CD4-positive, alpha-beta T cell treated with Interleukin-6 at 100 ng/mL for 8 hours (primary cell): ENCODE data around the gene IVNS1ABP.
"Not testable (repeated sequence)": the region's sequence is repeated elsewhere in the genome, so short reads cannot be mapped to it uniquely, and the experiment has no call there.

Source experiments
- DNase-seq: peaks from one replicate; pipeline ENCODE4 v3.0.0-alpha.2; 2020; ENCODE audit warnings: mixed read lengths, low spot score

The IVNS1ABP gene

DNA sequence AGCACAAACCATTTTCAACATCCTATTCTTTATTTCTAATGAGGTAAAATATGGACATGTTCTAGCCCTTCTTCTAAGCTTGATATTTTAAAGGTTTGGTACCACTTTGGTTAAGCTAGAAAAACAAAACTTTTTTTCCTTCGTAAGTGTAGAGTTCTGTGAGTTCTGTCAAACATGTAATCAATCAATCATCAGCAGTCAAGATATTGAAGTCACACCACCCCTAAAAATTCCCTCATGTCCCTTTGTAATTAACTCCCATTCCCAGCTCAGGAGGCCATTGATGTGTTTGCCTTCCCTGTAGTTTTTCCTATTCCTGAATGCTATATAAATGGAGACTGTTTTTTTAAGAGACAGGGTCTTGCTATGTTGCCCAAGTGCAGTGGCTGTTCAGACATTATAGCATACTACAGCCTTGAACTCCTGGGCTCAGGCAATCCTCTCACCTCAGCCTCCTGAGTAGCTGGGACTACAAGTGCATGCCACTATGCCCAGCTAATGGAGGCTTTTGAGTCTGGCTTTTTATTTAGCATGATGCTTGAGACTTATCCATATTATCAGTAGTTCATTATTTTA, 23.0 kb downstream of the IVNS1ABP start:
- DNase-seq, result no peak

DNA sequence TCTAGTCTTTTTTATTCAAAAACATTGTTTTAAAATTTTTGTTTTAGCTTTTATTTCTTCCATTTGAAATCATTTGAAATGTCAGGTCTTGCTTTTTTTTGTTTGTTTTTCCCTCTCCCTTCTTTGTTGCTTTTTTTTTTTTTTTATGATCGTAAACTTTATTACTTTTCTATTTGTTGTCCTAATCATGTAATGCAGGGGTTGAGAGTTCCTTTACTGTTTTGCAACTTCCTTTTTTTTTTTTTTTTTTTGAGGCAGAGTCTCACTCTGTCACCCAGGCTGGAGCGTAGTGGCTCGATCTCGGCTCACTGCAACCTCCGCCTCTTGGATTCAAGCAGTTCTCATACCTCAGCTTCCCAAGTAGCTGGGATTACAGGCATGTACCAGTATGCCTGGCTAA, 24.8 kb downstream of the IVNS1ABP start:
- DNase-seq, result no peak

DNA sequence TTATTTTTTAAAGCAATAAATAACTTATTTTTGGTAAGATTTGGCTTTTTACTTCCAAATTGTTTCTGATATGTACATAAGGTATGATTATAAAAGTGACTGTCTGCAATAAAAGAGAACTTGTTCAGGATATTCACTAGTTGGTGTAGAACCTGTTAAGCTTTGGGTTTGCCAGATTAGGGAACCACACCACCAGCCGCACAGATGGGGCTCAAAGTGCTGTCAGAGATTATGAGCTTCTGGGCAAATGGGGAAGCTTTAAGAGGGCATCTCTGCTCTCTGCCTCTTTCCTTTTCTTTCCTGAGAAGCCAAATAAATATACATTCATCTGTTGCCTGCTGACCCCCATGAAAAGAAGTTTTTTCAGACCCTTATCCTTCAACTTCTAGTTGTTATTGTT, 25.4 kb downstream of the IVNS1ABP start:
- DNase-seq, result no peak

DNA sequence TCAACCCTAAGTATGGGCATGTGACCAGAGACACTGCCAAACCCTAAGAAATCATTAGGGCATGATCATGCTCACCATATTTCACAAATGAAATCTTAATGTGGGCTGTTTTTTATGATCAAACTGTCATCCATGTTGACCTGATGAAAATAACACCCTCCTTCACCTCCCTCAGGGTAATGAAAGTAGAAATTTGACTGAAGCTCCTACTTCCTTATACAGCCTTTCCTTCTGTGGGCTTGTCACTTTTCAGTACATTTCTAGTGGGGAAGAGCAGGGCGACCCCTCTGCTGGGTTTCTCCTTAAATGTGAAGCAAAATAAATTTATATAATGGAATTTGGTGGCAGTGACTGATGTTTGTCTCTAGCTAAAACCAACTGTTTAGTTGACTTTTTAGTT, 25.9 kb downstream of the IVNS1ABP start:
- DNase-seq, result no peak

DNA sequence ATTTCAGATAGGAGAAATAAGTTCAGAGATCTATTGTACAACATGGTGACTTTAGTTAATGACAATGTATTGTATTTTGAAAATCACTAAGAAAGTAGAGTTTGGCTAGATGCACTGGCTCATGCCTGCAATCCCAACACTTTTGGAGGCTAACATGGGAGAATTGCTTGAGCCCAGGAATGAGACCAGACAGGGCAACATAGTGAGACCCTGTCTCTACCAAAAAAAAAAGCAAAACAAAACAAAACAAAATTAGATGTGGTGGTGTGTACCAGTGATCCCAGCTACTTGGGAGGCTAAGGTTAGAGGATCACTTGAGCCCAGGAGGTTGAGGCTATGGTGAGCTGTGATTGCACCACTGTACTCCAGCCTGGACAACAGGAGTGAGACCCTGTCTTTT, 27.2 kb downstream of the IVNS1ABP start:
- DNase-seq, result no peak

DNA sequence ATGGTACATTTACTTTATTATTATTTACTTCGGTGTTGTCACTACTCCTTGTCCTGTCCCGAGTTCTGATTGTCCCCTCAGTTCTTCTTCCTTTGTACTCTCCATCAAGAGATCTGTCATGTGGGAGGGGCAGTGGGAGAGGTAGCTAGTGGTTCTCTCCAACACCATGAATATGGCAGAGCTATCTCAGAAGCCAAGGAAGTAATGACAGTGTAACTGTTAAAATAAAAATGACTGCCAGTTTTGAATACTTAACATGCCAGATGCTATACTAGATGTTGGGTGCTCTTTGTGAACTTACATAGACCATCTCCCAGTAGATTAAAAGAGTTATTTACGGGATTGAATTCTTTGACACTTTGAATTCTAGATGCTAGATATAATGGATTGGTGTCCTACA, 28.6 kb downstream of the IVNS1ABP start:
- DNase-seq, result no peak

DNA sequence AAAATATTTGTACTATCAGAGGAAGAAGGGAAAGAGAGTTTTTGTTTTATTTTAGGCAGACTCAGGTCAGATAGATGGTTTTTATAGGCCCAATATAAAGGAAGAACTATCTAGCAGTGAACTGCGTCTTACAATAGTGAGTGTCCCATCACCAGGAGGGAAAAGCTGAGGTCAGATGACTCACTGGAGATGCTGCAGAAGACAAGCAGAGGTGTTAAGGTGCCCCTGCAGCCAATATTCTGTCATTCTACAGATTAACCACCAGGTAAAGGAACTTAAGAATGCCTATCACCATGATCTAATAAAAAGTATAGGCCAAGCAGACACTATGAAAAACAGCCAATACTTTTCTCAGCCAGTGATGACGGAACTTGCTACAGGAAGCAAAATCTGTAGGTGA, 29.6 kb downstream of the IVNS1ABP start:
- no peak for DNase-seq

DNA sequence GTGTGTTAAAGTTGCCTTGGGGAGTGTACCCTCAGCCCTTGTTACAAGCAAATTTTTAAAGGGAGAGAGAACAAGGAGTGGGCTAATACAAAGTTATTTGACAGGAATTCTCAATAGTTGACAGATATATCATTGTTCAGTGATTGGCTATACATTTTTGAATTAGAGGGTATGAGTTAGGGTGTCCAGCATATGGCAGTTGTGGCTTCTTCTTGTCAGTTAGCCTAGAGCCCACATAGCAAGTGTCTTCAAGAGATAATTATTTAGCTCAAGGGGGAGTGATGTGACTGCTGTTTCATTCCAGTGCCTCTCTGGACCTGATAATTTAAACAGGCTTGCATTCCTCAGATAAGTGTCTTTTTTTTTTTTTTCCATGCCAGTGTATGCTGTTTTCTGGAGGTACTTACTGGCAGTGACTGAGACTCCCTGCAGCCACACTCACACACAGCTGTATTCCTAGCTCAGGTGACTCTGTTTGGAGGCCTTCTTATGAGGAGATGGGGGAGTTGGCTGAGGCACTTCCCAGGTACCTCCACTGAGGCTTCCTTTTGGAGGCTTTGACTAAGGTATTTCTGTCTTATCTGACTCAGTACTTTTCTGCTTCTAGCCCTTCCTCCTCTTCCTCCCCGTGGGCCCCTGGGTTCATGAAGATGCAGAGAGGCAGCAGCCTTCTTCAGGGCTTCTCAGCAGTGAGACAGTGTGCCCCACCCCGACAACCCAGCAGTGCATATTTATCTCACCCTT, 32.3 kb downstream of the IVNS1ABP start:
- no peak for DNase-seq

DNA sequence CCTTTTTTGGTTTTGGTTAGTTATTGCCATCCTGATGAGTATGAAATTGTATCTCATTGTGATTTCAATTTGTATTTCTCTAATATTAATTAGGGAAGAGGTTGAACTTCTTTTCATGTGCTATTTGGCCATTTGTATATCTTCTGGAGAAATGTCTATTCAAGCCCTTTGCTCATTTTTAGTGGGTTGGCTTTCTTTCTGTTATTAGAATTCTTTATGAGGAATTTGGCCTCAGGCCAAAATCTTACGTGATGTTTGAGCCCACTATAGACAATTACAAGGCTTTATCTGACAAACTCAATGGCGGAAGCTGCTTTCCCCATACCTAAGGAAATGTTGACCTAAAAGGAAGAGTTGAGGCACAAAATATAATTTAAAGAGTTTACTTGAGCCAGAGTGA, 32.9 kb downstream of the IVNS1ABP start:
- no peak for DNase-seq

DNA sequence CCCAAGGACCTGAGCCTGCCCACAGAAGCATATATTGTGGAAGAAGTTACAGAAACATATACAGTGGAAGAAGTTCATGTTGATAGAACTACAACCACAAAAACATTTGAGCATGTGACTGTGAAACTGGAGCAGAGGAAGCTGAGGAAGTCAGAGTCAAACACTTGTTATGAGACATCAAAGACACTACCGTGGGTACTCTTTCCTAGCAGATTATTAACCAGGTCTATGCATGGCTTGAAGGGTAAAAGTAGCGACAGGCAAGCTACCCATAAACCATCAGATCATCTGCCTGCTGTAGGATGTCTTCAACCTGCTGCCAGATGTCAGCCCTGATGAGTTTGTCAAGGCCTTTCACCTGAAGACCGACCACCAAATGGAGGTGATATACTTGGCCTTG, 35.8 kb downstream of the IVNS1ABP start:
- DNase-seq, result peak; percentile 77

DNA sequence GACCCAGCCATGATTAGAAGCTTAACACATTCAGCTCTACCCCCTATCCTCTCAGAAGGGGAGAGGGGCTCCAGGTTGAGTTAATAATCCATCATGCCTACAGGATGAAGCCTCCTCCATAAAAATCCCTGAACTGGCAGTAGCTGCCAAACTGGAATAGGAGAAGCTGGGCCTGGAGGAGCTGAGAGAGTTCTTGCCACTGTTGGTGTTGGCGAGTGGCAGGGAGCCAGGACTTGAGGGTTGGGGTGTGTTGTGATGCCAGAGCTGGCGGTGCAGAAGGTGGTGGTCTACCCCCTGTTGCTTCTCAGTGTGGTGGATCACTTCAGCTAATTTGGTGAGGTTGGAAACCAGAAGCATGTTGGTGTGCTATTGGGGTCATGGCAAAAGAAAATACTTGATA, 36.5 kb downstream of the IVNS1ABP start:
- no peak for DNase-seq

DNA sequence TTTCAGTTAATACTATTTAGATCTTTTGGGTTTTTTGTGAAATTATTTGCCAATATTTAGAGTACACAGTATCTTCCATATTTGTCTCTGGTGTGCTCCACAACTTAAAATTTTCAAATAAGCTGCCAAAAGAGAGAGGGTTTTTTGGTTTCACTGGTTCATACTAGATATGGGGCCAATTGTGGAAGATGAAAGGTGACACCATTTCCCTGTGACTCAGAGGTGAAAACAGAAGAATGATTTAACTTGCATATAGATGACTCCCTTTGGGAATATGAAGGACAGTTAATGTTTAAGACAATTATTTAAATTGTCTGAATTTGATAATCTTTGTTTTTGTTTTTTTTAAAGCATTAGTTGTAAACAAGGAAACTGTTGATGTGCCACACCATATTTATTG, 37.5 kb downstream of the IVNS1ABP start:
- DNase-seq, result no peak

DNA sequence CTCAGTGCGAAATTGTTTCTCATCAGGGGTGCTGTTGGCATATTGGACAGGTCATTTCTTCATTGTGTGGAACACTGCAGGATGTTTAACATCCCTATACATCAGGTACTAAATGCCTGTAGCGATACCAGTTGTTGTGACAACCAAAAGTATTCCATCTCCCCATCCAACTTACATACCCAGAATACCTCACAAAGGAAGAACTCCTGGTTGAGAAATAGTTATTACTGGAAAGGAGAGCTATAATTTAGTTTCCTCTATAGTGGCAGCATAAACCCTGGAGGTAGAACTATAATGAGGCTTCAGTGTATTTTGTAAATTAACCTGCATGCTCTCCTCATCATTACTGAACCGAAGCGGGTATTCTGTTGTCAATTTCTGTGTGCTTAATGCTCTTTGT, 45.1 kb downstream of the IVNS1ABP start:
- DNase-seq, result no peak

DNA sequence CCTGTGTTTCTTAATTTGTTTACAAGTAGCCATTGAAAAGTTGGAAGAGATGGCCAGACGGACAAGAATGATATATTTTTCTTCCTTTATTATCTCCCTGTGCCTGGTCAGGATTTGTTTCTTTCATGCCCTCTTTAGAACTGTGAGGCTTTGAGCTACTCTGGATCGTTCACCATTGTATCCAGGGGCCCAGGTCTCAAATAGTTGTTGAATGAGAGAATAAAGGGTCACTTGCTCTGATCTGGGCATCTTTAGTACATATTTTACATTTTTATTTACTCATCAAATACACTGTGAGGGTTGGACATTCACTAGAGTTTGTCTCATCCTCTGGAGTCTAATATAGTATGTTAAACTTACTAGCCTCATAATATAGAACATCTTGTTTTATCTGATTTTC, 48.7 kb downstream of the IVNS1ABP start:
- no peak for DNase-seq

DNA sequence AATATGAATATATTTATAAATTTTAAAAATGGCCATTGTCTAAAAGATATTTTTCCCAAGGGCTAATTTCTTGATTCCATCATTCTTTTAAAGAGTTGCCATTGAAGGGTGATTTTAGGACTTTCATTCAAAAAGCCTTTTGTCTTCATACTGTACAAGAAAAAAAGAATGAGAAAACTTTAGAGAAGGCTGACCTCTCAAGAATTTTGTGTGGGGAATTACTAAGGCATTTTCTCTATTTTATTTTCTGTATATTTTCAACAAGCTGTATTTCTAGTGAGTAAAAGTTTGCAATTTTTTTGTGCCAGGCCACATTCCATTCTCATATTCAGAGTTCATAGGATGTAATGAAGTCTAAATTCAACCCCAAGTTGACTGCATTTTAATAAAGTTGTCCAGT, 49.3 kb downstream of the IVNS1ABP start:
- DNase-seq, result no peak

DNA sequence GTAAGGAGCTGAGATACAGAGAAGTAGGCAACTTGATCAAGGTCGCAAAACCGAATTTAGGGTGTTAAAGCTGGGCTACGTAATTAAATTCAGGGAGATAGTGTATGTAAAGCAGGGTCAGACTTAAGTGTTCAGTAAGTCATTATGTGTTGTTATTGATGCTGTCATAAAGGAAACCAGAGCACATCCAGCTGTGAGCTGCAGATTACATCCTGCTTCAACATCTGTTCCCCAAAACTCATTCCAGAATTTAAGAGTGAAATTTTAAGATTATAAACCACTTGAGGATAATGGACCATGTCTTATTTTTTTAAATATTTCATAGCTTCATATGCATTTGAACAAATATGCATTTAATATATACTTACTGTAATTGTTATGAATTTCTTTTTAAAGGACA, 49.7 kb downstream of the IVNS1ABP start:
- DNase-seq, result no peak

DNA sequence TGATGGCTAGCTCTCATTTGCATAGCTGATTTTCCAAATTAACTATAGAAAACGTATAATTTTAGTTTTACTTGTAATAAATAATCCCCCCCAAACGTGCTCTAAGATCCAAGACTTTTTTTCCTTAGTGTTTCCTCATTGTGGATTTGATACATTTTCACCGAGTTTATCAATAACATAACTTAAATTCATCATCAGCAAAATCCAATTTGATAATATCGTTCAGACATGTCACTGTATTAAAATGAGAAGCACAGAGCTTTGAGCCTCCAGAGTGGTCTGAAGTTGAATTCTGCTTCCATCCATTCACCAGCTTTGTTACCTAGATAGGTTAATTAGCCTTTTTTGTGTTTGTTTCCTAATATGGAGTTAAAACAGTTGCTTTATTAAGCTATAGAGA, 51.7 kb downstream of the IVNS1ABP start:
- no peak for DNase-seq

DNA sequence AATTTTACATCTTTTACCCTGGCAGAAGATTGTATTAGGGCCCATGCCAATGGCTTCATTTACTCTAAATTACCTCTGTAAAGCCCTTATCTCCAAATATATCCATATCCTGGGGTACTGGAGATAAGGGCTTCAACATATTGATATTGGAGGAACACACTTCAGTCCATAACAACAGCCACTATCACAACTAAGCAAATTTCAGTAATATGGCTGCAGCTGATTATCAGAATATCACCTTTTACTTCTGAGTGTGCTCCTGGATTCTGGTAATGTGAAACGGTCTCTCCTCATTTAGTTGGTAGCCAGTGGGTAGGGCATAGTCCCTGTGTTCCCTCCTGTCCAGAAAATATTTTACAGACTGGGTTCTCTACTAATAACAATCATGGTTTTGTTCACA, 53.3 kb downstream of the IVNS1ABP start:
- no peak for DNase-seq

DNA sequence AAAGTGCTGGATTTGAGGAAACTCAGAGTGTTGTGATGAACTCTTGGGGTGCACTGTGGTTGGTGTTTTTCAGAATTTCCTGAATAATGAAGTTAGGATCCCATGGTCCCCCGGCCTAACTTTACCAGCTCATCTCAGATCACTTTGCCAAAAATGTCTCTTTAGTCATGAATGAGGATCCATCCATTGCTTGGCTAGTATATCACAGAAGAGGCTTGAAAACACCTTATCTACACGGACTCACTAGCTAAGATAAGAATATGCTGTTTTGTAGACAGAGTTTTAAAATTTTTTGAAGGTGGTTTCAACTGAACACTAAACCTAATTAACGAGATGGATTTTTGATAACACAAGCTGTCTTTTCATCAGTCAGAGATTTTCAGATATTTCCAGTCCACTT, 53.8 kb downstream of the IVNS1ABP start:
- no peak for DNase-seq

DNA sequence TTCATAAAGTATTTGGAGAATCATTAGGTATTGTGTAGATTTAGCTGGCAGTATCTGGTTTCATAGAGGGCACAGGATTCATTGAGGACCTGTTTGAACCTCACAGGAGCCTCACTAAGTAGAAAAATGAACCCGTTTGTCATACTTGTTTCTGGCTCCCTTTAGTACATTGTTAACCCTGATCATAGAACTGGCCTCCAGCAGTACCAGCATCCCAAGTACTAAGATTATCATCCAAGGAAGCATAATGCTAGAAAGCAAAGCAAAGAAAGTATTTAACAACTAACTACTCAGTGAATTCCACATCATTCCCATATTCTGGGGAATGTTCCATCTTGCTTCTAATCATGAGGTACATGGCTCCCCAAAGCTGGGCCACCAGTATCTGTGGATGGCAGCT, 54.9 kb downstream of the IVNS1ABP start:
- DNase-seq, result no peak

DNA sequence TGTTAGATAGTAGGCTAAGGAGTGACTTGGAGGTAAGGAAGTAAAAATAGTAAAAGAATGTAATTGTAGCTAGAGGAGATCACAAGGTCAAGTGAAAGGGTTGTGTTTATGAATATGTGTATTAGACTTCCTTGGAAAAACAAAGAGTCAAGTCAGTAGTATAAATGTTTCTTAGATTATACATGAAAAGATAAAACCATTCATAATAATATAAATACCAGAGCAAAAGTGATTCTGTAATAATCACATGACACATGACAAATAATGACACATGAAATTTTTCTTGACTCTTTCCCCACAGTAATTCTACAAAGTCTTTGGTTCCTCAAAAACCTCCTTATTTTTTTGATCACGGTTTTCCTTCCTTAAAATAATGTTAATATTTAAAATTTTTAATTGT, 56.4 kb downstream of the IVNS1ABP start:
- no peak for DNase-seq

DNA sequence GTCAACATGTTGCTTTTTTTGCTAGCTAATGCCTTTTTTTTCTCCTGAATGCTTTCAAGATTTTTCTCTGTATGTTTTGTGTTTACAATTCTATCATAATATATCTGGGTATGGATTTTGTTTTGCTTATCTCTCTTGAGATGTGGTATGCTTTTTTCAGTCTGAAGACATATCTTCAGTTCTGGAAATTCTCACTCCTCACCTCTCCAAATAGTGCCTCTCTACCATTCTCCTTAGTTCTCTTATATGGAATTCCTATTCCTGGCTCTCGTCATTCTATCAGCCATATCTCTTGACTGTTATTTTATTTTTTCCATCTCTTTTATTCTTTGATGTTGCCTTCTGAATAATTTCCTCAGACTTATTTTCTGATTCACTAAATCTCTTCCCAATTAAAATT, 58.4 kb downstream of the IVNS1ABP start:
- DNase-seq, result no peak

DNA sequence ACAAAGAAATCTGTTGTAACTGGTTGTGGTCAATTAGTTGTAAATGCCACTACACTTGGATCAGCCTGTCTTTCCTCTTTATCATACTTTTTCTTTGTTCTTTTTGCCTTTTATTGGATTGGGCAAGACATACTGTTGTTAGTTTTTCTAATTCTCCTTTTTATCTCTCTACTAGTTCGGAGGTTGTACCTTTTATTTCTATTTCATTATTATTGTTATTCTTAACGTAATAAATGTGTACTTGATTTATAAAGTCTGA, 59.2 kb downstream of the IVNS1ABP start:
- no peak for DNase-seq

DNA sequence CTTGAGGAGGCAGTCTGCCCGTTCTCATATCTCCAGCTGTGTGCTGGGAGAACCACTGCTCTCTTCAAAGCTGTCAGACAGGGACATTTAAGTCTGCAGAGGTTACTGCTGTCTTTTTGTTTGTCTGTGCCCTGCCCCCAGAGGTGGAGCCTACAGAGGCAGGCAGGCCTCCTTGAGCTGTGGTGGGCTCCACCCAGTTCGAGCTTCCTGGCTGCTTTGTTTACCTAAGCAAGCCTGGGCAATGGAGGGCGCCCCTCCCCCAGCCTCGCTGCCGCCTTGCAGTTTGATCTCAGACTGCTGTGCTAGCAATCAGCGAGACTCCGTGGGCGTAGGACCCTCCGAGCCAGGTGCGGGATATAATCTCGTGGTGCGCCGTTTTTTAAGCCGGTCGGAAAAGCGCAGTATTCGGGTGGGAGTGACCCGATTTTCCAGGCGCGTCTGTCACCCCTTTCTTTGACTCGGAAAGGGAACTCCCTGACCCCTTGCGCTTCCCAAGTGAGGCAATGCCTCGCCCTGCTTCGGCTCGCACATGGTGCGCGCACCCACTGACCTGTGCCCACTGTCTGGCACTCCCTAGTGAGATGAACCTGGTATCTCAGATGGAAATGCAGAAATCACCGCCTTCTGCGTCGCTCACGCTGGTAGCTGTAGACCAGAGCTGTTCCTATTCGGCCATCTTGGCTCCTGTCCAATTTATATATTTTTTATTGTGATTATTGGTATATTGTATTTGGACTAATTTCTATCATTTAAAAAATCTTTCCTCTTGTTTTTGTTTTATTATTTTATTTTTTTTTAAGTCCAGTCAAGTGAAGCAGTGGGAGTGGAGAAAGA, 59.7 kb downstream of the IVNS1ABP start:
- DNase-seq, result not testable (repeated sequence)
